CD4-positive, alpha-beta T cell treated with Interferon alpha-2 for 1 hour (primary cell): ENCODE results near the gene EIF2D.
A peak's percentile ranks its signal among the peaks of the same experiment; 100 is the strongest.
"Not testable (repeated sequence)": the region's sequence is repeated elsewhere in the genome, so short reads cannot be mapped to it uniquely, and the experiment has no call there.

Source experiments
- DNase-seq, 2 donors: peaks; one replicate each; pipeline ENCODE4 v3.0.0-alpha.2; 2020 to 2022

EIF2D gene

GRCh38 chr1:206586501-206587445 lies 25.5 kb downstream of the EIF2D start:
- no peak for DNase-seq

GRCh38 chr1:206584683-206585082 lies 27.6 kb downstream of the EIF2D start:
- DNase-seq = no peak

- DNase-seq = peak; percentile 82 to 88
These were observed 28.3 kb downstream of the EIF2D start for GRCh38 chr1:206583707-206584648.

DNA sequence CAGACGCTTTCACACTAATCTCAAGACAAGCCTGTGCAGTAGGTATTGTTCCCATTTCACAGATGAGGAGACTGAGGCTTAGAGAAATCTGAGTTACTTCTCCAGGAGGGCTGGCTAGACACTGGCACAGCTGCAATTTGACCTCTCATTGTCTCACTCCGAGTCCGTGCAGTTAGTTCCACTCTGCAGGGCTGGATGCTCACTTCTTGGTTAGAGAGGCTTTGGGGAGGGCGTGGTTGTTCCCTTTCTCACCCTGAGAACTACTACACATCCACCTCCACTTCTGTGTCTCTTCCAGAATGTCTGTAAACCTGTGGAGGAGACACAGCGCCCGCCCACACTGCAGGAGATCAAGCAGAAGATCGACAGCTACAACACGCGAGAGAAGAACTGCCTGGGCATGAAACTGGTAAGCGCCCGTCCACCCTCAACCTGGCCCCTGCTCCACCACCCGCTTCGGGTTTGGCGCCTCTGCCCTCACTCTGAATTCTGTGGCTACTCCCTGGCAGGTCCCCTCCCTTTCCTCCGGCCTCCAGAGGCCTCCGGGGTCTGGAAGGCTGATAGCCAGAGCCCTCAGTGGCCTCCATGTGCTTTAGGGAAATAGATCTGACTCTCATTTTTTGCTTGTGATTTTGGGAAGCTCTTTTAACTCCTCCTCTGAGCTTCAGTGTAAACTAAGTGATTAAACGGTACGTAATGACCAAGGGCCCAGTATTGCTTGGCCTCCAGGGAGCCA lies 29.1 kb downstream of the EIF2D start:
- peak in 1 of 2 donors; percentile 31 for DNase-seq

DNA sequence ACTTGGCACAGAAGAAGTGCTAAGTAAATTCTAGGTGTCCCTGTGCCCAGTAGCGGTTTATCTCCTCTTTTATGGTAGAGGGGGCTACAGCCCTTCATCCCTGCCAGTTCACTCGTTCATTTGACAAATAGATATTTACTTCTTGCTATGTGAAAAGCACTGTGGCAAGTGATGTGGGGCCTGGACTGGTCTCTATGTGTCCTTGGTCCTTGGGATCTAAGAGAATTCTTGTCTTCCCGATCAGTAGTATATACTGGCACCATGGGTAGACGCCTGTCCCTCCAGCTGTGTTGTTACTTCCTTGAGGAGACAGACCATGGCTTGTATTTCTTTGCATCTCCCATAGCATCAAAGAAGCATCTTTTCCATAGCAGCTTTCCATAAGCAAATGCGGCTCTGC lies 29.7 kb downstream of the EIF2D start:
- DNase-seq = no peak

GRCh38 chr1:206581571-206581981 lies 30.7 kb downstream of the EIF2D start:
- DNase-seq = peak; percentile 86 to 87

DNA sequence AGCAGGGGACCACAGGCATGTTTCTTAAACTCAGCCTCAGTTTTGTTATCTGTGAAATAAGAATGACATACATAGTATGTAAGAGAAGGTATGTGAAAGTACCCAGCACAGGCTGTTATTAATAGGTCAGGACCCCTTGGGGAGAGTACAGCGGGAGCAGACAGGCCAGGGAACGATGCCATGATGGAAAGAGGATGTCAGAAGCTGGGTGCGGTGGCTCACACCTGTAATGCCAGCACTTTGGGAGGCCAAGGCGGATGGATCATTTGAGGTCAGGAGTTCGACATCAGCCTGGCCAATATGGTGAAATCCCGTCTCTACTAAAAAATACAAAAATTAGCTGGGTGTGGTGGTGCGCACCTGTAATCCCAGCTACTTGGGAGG lies 31.2 kb downstream of the EIF2D start:
- DNase-seq = not testable (repeated sequence)

GRCh38 chr1:206580438-206581113 lies 31.7 kb downstream of the EIF2D start:
- DNase-seq = peak in 1 of 2 donors; percentile 21

DNA sequence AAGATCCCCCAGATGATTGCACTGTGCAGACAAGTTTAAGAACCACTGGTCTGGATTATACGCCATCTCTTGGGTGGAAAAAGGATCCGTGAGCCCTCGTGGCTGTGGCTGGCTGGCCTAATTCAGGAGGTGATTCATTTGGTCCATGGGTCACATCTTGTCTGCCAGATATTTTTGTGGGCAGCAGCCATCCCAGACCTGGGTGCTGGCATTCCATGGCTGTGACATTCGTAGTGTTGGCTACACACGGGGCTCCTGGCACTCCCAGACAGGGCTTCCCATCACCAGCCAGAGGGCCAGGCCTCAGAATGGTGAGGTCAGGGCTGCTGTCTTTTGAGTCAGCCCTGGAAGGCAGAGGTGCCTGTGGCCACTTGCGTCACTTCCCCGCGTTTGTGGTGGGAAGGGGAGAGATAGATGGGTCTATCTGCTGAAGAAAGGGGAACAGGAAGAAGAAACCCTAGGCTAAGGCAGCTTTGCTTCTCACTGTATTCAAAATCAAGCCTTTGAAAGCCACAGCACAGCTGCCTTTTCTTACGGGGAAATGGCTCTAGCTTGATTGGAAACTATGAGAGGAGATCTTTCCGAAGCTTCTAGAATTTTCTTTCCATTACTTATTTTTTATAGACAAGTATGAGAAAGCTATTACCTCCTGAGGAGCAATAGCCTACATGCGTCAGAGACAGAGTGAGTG lies 32.4 kb downstream of the EIF2D start:
- peak; percentile 92 to 93 for DNase-seq

DNA sequence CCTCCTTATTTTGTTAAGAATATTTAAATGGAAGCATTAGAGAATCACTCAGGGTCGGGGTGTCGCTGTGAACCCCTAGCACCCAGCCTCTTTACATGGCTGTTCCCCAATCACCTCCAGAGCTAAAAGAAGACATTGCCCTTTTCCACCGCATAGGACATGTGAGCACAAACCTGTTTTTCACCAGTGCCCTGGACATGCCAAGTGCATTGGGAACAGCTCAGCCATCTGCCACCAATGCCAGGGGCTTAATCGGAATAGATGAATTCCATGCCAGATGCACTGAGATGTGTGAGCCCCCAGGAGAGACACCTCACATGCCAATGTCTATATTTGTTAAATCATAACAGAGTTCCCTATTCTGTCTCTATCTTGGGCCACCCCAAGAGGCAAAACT lies 33.3 kb downstream of the EIF2D start:
- no peak for DNase-seq

DNA sequence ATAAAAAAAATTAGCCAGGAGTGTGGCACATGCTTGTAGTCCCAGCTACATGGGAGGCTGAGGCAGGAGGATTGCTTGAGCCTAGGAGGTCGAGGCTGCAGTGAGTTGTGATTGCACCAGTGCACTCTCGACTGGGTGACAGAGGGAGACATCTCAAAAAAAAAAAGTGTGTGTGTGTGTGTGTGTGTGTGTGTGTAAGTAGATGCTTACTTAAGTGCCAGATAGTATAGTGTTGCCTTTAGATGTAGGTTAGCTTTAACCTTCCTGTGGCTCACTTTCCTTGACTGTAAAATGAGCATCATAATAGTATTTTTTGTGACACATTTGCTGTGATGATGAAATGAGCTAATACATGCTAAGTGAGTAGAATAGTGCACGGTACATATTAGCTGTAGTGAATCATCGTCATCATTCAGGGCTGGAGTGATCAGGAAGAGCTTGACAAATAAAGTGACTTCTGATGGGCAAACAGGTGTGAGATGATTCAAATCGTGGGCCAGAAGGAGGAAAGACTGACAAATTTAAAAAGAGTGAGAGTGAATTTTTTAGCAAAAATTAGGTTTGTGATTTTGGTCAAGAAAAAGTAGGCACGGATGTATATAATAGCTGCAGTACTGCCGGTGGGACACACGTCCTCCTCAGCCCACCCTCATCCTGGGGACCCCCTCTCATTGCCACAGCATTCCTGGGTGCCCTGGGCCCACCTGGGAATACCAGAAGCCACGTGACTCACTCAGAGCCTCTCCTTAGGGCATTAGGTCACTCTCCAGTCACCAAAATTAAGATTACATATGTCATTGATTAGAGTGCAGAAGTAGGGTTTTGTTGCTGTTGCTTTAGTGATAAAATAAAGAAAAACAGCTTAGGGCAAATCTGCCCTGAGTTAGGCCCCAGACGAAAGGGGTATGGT lies 33.9 kb downstream of the EIF2D start:
- peak in 1 of 2 donors; percentile 54 for DNase-seq

GRCh38 chr1:206577626-206578025 lies 34.6 kb downstream of the EIF2D start:
- DNase-seq = no peak

GRCh38 chr1:206575894-206576737 lies 36.1 kb downstream of the EIF2D start:
- DNase-seq = no peak

GRCh38 chr1:206575165-206575893 lies 36.9 kb downstream of the EIF2D start:
- DNase-seq = peak; percentile 71 to 82

DNA sequence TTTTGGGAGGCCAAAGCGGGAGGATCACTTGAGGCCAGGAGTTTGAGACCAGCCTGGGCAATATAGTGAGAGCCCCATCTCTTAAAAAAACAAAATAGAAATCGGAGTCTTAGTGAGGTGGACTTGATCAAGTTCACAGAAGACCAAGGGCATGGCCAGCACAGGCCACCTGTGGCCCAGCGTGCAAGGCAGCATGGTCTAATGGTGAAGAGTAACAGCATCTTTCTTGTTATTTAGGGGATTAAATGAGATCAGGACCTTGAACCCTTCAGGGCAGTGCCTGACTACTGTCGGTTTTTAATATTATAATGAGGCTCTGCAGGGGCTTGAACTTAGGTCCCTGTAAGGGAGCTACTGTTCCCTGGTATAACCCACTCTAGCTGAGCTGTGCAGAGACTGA lies 38.5 kb downstream of the EIF2D start:
- DNase-seq = no peak

DNA sequence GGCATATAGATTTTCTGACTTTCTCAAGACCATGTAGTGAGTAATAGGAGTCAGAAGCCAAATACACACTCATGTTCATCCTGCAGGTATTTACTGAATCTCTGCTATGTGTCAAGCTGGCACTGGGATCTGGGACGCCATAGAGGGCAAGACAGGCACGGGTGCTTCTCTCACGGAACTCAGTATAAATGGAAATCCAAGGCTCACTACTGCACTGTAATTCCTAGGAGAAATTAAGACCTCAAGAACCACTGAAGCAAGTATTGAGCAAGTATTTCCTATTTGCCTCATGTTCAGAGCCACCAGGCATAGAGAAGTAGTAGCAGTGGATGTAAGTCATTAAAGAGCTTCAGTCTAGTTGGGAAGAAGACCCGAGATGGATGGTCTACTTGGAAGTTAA lies 38.9 kb downstream of the EIF2D start:
- no peak for DNase-seq

DNA sequence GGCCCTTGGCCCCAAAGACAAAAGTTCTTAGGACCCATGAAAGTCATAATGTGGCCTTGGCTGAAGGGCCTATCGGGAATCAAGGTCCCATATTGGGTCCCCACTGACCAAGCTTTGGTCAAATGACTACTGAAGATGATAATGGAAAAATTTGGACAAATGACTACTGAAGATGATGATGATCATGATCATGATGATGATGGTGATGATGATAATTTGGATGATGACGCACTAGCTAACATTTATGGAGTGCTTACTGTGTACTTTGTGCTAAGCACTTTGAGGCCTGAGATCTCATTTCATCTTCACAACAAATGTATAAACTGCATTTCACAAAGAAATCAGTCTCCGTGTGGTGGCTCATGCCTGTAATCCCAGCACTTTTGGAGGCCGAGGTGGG lies 39.4 kb downstream of the EIF2D start:
- DNase-seq = no peak

DNA sequence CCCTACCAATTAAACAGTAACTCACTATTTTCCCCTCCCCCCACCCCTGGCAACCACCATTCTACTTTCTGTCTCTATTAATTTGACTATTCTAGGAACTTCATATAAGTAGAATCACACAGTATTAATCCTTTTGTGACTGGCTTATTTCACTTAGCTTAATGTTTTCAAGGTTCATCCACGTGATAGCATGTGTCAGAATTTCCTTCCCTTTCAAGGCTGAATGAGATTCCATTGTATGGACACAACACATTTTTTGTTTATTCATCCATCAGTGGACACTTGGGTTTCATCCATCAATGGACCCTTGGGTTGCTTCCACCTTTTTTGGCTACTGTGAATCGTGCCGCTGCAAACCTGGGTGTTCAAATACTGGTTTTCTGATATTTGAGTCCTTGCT lies 41.7 kb downstream of the EIF2D start:
- DNase-seq = no peak

DNA sequence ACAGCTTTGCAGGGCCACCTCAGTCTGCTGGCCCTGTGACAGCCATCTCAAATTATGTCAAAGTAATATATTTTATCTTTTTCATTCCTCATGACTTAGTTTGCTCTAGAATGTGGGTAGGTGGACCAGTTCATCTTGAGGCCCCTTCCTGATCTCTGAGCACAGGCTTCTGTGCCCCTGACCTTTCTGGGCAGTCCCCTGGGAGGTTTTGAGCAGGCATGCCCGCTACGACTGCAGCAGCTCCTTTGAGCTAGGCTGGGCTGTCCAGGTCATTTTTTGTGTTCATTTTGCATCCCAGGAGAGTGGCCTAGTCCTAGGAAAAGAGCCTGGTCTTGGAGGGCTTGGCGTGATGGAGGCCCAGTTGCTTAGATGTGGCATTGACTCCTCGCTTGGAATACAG lies 42.7 kb downstream of the EIF2D start:
- DNase-seq = no peak
